Epithelial cell of prostate (primary cell): Measurements from ENCODE around the gene TGM5.
"Not testable (repeated sequence)": the region's sequence is repeated elsewhere in the genome, so short reads cannot be mapped to it uniquely, and the experiment has no call there.

ENCODE experiments used
- DNase-seq: peaks from one replicate; pipeline ENCODE4 v3.0.0-alpha.2; 2011; ENCODE audit warnings: low read depth, low spot score
- H3K27ac ChIP-seq: fragments of 450-650 bp; 2 replicates; pipeline ENCODE4 v1.5.1; 2017; ENCODE audit warnings: mild to moderate bottlenecking

The TGM5 gene

DNA sequence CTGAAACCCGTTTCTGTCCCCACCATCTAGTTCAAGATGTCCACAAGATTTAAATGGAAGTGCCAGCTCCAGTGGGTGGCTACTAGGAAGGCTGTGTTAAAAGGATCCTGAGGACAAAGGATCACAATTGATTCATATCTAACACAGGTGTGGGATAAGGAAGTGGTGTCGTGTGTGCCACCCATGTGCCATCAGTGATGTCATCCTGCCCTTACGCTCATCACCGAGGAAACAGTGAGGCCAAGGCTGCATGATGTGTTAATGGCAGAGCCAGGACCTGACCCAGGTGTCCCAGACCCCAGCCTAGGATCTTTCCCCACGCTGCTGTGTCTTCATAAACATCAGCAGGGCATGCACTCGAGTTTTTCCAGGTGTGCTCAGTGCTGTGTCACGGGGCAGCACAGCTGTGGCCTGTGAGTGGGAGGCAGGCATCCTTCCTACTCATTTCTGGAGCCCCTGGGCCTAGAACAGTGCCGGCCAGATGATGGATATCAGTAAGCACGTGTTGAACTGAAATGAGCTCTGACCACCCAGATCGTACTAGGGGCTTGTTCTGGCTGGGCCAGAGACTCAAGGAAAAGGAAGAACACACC lies 10.6 kb upstream of the TGM5 start:
- no peak for DNase-seq
- no peak overlapping the region for H3K27ac ChIP-seq

- no peak overlapping the region for H3K27ac ChIP-seq
- DNase-seq: no peak
Measured at GRCh38 chr15:43276563-43277200, 10.0 kb upstream of the TGM5 start.

GRCh38 chr15:43275740-43276562 lies 9.2 kb upstream of the TGM5 start:
- no peak for DNase-seq
- H3K27ac ChIP-seq: no peak overlapping the region

- H3K27ac ChIP-seq: peak overlapping the region; percentile 48
- peak; percentile 66 for DNase-seq
Measured at GRCh38 chr15:43274136-43274535, 7.4 kb upstream of the TGM5 start.

- no peak overlapping the region for H3K27ac ChIP-seq
- DNase-seq: no peak
Measured at GRCh38 chr15:43273243-43273642, 6.5 kb upstream of the TGM5 start.

- not testable (repeated sequence) for H3K27ac ChIP-seq, DNase-seq
Measured at GRCh38 chr15:43271908-43272307, 5.2 kb upstream of the TGM5 start.

GRCh38 chr15:43270676-43271306 lies 4.1 kb upstream of the TGM5 start:
- H3K27ac ChIP-seq: no peak overlapping the region
- no peak for DNase-seq

DNA sequence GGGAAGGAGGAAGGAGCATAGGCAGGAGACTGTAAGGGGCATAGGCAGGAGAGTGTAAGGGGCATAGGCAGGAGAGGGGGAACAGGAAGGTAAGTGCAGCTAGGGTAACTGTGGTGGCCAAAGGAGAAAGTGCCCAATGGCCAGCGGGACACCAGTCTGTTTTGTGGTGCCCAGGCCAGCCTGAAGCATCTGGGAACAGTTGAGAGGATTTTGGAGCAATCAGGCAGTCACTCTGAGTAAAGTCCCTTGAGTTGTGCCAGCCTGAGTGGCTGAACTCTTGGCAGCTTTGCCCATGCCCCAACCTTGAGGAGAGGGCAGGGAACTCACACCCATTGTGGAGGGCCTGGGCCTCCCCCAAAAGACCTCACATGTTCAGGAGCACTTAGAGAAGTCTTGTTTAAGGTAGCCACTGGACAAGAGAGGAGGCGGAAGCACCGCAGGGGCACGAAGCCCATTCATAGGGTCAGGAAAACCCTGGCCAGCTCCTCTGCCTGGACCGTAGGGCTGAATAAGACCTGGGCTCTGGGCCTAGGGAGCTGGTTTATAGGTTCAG lies 3.5 kb upstream of the TGM5 start:
- no peak for DNase-seq
- no peak overlapping the region for H3K27ac ChIP-seq

- DNase-seq: no peak
- H3K27ac ChIP-seq: no peak overlapping the region
Measured at GRCh38 chr15:43268111-43269105, 1.7 kb upstream of the TGM5 start.

DNA sequence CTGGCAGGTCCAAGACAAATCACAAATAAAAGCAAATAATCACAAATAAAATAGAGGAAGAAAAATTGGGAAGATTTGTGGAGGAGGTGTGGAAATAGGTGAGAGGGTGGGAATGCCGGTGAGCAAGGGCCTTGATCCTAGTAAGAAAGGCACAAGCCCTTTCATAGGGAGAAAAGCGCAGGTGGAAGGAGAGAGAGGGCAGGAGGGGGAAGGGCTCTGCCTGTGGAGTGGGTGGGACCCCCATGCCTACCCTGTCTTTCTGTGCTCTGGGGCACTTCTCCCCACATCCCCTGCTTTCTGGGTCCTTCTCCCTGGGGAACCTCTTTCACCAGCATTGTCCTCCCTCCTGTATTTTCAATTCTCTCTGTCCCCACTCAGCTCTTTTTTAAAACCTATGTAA lies 711 bp upstream of the TGM5 start:
- DNase-seq: no peak
- peak overlapping the region; percentile 17 for H3K27ac ChIP-seq

GRCh38 chr15:43266386-43266785 lies 342 bp downstream of the TGM5 start:
- DNase-seq: no peak
- H3K27ac ChIP-seq: peak overlapping the region; percentile 17

DNA sequence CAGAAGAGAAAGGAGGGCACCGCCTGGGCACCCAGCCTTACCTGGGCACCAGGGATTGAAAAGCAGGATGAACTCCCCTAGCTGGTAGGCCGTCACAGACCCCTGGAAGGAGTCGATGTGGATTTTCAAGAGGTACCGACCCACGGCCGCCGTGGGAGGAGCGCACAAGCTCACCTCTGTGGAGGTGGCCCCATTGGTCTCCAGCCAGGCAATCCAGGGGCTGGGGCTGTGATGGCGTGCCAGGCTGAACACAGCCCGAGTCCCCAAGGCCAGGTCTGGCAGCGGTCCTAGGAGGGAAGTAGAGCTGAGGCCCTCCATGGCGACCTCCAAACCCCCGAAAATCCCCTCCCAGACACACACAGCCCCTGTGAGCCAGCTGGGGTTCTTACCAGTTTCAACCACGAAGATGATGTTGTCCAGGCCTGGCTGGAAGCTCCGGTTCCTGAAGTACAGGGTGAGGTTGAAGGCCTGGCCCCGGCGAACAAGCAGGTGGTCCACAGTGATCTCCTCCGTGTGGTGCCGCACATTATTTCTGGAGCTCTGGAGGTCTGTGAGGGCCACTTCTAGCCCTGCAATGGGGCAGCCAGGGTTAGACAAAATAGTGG lies 6.6 kb downstream of the TGM5 start:
- no peak for DNase-seq
- H3K27ac ChIP-seq: no peak overlapping the region

DNA sequence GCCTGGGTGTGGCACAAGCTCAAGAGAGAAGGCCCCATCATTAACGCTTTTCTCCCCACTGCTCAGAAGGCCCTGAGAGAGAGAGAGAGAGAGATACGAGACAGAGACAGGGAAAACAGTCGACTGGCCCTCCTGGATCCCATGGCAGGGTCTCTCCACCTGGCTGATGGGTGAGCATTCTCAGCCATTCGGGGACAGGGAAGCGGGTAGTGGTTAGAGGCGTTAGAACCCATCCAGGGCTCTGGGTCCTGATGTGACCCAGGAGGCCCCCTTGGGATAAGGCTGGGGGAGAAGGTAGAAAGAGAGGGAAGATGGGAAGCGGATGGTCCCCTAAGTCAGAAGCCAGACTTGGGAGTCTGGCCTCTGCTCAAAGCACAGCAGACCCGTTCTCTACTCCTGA lies 7.9 kb downstream of the TGM5 start:
- DNase-seq: no peak
- H3K27ac ChIP-seq: no peak overlapping the region

DNA sequence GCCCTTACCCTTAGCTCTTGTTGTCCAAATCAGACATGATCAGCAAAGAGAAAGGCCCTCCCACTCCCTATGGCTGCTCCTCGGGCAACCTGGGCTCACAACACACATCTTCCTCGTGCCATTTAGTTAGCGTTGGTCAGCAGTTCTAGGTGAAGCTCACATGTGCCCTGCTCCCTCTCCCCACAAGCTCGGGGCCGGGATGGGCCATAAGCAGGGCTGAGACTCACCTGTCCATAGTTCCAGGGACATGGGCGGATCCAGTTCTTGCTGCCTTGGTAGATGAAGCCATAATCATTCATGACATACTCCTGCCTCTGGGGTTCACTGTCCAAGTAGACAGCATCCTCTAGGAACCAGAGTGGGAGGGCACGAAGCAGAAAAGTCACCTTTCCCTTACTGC lies 10.4 kb downstream of the TGM5 start:
- no peak for DNase-seq
- no peak overlapping the region for H3K27ac ChIP-seq

- H3K27ac ChIP-seq: no peak overlapping the region
- no peak for DNase-seq
Measured at GRCh38 chr15:43255376-43255775, 11.4 kb downstream of the TGM5 start.

- DNase-seq: peak; percentile 96
- peak overlapping the region; percentile 38 for H3K27ac ChIP-seq
Measured at GRCh38 chr15:43253431-43254403, 13.0 kb downstream of the TGM5 start.

GRCh38 chr15:43251871-43252250 lies 14.9 kb downstream of the TGM5 start:
- no peak overlapping the region for H3K27ac ChIP-seq
- DNase-seq: no peak
